NCI-H2029 treated with DMSO at 0.1 percent for 48 hours (cell line): ENCODE measurements around the gene PPP1R2B.

ENCODE experiments used
- DNase-seq: peaks from one replicate; lab custom pipeline; 2025; lab: John Stamatoyannopoulos, UW

The PPP1R2B gene

GRCh38 chr5:156879665-156880285, 29.7 kb downstream of the PPP1R2B start:
- DNase-seq = peak; percentile 20

GRCh38 chr5:156883316-156883875, 33.3 kb downstream of the PPP1R2B start:
- no peak for DNase-seq

GRCh38 chr5:156888520-156888919, 38.4 kb downstream of the PPP1R2B start:
- no peak for DNase-seq

GRCh38 chr5:156892223-156892622, 42.1 kb downstream of the PPP1R2B start:
- no peak for DNase-seq

- no peak for DNase-seq
Observed at GRCh38 chr5:156892864-156893263, 42.8 kb downstream of the PPP1R2B start.

GRCh38 chr5:156893517-156893916, 43.4 kb downstream of the PPP1R2B start:
- no peak for DNase-seq

GRCh38 chr5:156896546-156896945, 46.5 kb downstream of the PPP1R2B start:
- no peak for DNase-seq
